HepG2 (cell line): Measurements from ENCODE around the gene DPAGT1. TPM values are rescaled to one million over a fixed set of nuclear protein-coding genes. Genes with fewer than 3 reads are reported as not detected.

Source experiments
- ARID4A ChIP-seq: sonication (generic); formaldehyde crosslinking; IDR thresholded peaks from 2 replicates; pipeline ENCODE4 v1.5.0; 2020; ENCODE audit warnings: mild to moderate bottlenecking, missing genetic modification reagents, borderline replicate concordance
- FIP1L1 ChIP-seq: fragments of 200-400 bp; formaldehyde crosslinking; IDR thresholded peaks from 2 replicates; pipeline ENCODE4 v1.6.1; 2018; ENCODE audit warnings: low read depth, mild to moderate bottlenecking, low read length, moderate library complexity, borderline replicate concordance; ENCODE audit not compliant: insufficient read depth
- FOXC1 ChIP-seq: sonication (generic); formaldehyde crosslinking; IDR thresholded peaks from 2 replicates; pipeline ENCODE4 v1.8.0; 2022; ENCODE audit warnings: mild to moderate bottlenecking, missing genetic modification reagents, borderline replicate concordance
- HHEX ChIP-seq: IDR thresholded peaks from 2 replicates; pipeline ENCODE4 v1.6.1; 2016; ENCODE audit warnings: control low read depth
- IRX3 ChIP-seq: sonication (generic); formaldehyde crosslinking; IDR thresholded peaks from 2 replicates; pipeline ENCODE4 v1.8.1; 2023; ENCODE audit warnings: mild to moderate bottlenecking, low read depth, missing genetic modification reagents, borderline replicate concordance
- KDM6A ChIP-seq: IDR thresholded peaks from 2 replicates; pipeline ENCODE4 v1.6.1; 2016; ENCODE audit warnings: low read depth
- KLF15 ChIP-seq: sonication (generic); formaldehyde crosslinking; IDR thresholded peaks from 2 replicates; pipeline ENCODE4 v1.8.1; 2023; ENCODE audit warnings: borderline replicate concordance, mild to moderate bottlenecking, inconsistent platforms, missing genetic modification reagents, mixed read lengths
- MIER2 ChIP-seq: IDR thresholded peaks from 2 replicates; pipeline ENCODE4 v1.6.1; 2016; ENCODE audit warnings: missing biosample characterization, missing genetic modification reagents
- NR2C2 ChIP-seq: sonication (generic); formaldehyde crosslinking; IDR thresholded peaks from 2 replicates; pipeline ENCODE4 v1.4.0; 2020; ENCODE audit warnings: missing genetic modification reagents, mild to moderate bottlenecking, moderate library complexity, borderline replicate concordance
- SMC3 ChIP-seq: IDR thresholded peaks from 2 replicates; pipeline ENCODE4 v1.6.1; 2011; ENCODE audit warnings: low read length, improper control_type of control experiment
- SNAI1 ChIP-seq: sonication (generic); formaldehyde crosslinking; IDR thresholded peaks from 2 replicates; pipeline ENCODE4 v1.5.0; 2020; ENCODE audit warnings: mild to moderate bottlenecking, missing genetic modification reagents, borderline replicate concordance
- TARDBP ChIP-seq: sonication (generic); formaldehyde crosslinking; IDR thresholded peaks from 2 replicates; pipeline ENCODE4 v1.8.0; 2022; ENCODE audit warnings: mild to moderate bottlenecking, missing genetic modification reagents
- ZBTB7A ChIP-seq: sonication (generic); formaldehyde crosslinking; IDR thresholded peaks from 2 replicates; pipeline ENCODE4 v1.8.0; 2022; ENCODE audit warnings: mild to moderate bottlenecking, missing genetic modification reagents
- ZFP36L1 ChIP-seq: sonication (generic); formaldehyde crosslinking; IDR thresholded peaks from 2 replicates; pipeline ENCODE4 v1.8.0; 2022; ENCODE audit warnings: mild to moderate bottlenecking, missing genetic modification reagents, moderate library complexity
- ZNF234 ChIP-seq: sonication (generic); formaldehyde crosslinking; conservative IDR thresholded peaks from 2 replicates; pipeline ENCODE4 v1.5.1; 2020; ENCODE audit warnings: mild to moderate bottlenecking, missing genetic modification reagents
- ZNF274 ChIP-seq: sonication (generic); formaldehyde crosslinking; IDR thresholded peaks from 2 replicates; pipeline ENCODE4 v1.5.1; 2020; ENCODE audit warnings: mild to moderate bottlenecking, missing genetic modification reagents
- ZNF30 ChIP-seq: sonication (generic); formaldehyde crosslinking; IDR thresholded peaks from 2 replicates; pipeline ENCODE4 v1.5.0; 2020; ENCODE audit warnings: mild to moderate bottlenecking, missing genetic modification reagents
- ZNF615 ChIP-seq: sonication (generic); formaldehyde crosslinking; IDR thresholded peaks from 2 replicates; pipeline ENCODE4 v1.5.0; 2020; ENCODE audit warnings: mild to moderate bottlenecking, missing genetic modification reagents, borderline replicate concordance
- ZNF768 ChIP-seq: sonication (generic); formaldehyde crosslinking; IDR thresholded peaks from 2 replicates; pipeline ENCODE4 v1.4.0; 2020; ENCODE audit warnings: missing genetic modification reagents
- polyA plus RNA-seq, 8 experiments: library from polyadenylated mRNA; depleted of rRNA in 3 of 8; stranded (reverse) in 7 of 8; unstranded in 1 of 8; fragments of >200 nt; fragmentation: Illumina TruSeq in 4 of 8; extraction: Trizol in 4 of 8; gene quantifications; 2 replicates each; pipeline versions ENCODE4 v1.2.1 to v1.2.3, GENCODE V29; 2011 to 2016; ENCODE audit warnings: low read depth in 4 of 8, missing spikeins in 1 of 8, mixed read lengths in 1 of 8; ENCODE audit not compliant: insufficient read depth in 1 of 8
- total RNA-seq, 5 experiments: library from RNA; depleted of rRNA; stranded (reverse); fragments of >200 nt; fragmentation: Illumina TruSeq; extraction: Trizol; gene quantifications; 2 replicates each; pipeline ENCODE4 v1.2.3, GENCODE V29; 2016; ENCODE audit warnings: low read depth in 1 of 5
- TF ChIP-seq, protein P1 (sequence below): sonication (generic); formaldehyde crosslinking; IDR thresholded peaks from 2 replicates; pipeline ENCODE4 v1.8.1; 2023; ENCODE audit warnings: mild to moderate bottlenecking, missing genetic modification reagents
- TF ChIP-seq, protein P2 (sequence below): sonication (generic); formaldehyde crosslinking; IDR thresholded peaks from 2 replicates; pipeline ENCODE4 v1.5.1; 2020; ENCODE audit warnings: mild to moderate bottlenecking, missing genetic modification reagents, borderline replicate concordance

DPAGT1 gene
- total and polyA plus RNA-seq, 2 of the 13 experiments (the other 11 are each of a cell fraction or from before 2014, with no cell fraction given), result 37.6 to 70.7 TPM

GRCh38 chr11:119093942-119094815, 7.5 kb downstream of the DPAGT1 start (continued):
- TF ChIP-seq ZNF30 (CRISPR knock-in tag), result no peak; the same call in 1 of the 2 replicates
- no peak for TF ChIP-seq ZNF615 (CRISPR knock-in tag)
- no peak for TF ChIP-seq FOXC1
- 0 out of 2 replicates have a peak, but pooled peaks have one; percentile 77 for TF ChIP-seq ZNF234 (CRISPR knock-in tag)
- TF ChIP-seq FIP1L1, result peak; percentile 35; the same call in 1 of the 2 replicates
- peak; percentile 21; the same call in 1 of the 2 replicates for TF ChIP-seq ZNF768 (CRISPR knock-in tag)
- TF ChIP-seq KLF15 (CRISPR knock-in tag), result no peak
- TF ChIP-seq ARID4A (CRISPR knock-in tag), result no peak
- TF ChIP-seq, protein P1, sequence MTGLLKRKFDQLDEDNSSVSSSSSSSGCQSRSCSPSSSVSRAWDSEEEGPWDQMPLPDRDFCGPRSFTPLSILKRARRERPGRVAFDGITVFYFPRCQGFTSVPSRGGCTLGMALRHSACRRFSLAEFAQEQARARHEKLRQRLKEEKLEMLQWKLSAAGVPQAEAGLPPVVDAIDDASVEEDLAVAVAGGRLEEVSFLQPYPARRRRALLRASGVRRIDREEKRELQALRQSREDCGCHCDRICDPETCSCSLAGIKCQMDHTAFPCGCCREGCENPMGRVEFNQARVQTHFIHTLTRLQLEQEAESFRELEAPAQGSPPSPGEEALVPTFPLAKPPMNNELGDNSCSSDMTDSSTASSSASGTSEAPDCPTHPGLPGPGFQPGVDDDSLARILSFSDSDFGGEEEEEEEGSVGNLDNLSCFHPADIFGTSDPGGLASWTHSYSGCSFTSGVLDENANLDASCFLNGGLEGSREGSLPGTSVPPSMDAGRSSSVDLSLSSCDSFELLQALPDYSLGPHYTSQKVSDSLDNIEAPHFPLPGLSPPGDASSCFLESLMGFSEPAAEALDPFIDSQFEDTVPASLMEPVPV (CRISPR knock-in tag), result peak; percentile 21; the same call in 1 of the 2 replicates
- no peak for TF ChIP-seq HHEX (CRISPR knock-in tag)
- no peak for TF ChIP-seq KDM6A (CRISPR knock-in tag)
- TF ChIP-seq ZBTB7A (CRISPR knock-in tag), result no peak
- no peak for TF ChIP-seq NR2C2 (CRISPR knock-in tag)
- no peak for TF ChIP-seq ZFP36L1 (CRISPR knock-in tag)
- no peak for TF ChIP-seq SMC3
- TF ChIP-seq, protein P2, sequence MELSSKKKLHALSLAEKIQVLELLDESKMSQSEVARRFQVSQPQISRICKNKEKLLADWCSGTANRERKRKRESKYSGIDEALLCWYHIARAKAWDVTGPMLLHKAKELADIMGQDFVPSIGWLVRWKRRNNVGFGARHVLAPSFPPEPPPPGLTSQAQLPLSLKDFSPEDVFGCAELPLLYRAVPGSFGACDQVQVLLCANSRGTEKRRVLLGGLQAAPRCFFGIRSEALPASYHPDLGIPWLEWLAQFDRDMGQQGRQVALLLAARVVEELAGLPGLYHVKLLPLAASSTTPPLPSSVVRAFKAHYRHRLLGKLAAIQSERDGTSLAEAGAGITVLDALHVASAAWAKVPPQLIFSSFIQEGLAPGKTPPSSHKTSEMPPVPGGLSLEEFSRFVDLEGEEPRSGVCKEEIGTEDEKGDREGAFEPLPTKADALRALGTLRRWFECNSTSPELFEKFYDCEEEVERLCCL (CRISPR knock-in tag), result no peak; the same call in 1 of the 2 replicates
- no peak for TF ChIP-seq MIER2 (CRISPR knock-in tag)
- no peak for TF ChIP-seq SNAI1
- TF ChIP-seq IRX3 (CRISPR knock-in tag), result peak; percentile 78; the same call in 1 of the 2 replicates
- TF ChIP-seq ZNF274 (CRISPR knock-in tag), result no peak; the same call in 1 of the 2 replicates
- no peak for TF ChIP-seq TARDBP (CRISPR knock-in tag)
